SKM-1 (cell line): ENCODE data around the gene GAD1.

ENCODE experiments used
- DNase-seq: peaks from one replicate; lab custom pipeline; 2025; ENCODE audit not compliant: unreplicated experiment; lab: John Stamatoyannopoulos, UW

The GAD1 gene

DNA sequence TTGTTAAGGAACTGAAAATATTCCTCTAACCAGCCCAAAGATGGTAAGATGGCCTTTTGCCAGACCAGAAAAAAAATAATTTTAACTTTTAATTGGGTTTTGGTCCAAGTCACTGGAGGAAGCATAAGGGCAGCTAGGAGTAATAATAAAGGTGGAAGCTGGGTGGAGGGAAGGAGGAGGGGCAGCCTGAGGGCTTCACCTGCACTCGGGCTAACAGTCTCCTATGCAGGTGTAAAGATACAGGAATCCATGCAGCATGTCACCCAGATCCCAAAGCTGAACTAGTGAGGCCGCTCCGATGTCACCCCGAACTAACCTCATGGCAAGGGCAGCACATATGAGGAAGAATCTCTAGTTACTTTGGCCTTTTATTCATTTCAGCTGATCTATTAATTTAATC lies 75.2 kb downstream of the GAD1 start:
- no peak for DNase-seq

DNA sequence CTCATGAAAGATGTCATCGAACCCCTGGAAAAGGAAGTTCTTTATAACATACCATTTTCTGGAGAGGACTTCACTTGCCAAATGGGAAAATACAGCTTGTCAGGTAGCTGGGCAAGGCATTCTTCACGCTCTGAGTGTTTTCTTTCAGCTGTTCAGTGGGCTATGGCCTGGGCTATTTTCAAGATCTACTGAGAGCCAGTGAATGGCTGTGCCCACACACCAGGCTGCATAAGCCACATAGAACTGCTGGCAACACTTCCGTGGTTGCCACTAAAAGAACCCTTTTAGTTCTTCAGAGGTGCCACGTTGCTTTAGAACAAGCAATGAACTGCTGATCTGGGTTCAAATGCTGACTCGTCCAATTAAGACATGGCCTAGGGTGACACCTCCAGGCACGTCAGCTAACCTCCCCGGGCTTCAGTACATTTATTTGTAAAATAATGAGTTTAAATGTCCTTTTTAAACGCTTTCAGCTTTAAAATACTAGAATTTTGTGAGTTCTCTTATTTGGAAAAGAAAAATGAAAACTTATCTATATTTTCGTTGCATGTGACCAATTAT lies 75.8 kb downstream of the GAD1 start:
- DNase-seq = no peak

DNA sequence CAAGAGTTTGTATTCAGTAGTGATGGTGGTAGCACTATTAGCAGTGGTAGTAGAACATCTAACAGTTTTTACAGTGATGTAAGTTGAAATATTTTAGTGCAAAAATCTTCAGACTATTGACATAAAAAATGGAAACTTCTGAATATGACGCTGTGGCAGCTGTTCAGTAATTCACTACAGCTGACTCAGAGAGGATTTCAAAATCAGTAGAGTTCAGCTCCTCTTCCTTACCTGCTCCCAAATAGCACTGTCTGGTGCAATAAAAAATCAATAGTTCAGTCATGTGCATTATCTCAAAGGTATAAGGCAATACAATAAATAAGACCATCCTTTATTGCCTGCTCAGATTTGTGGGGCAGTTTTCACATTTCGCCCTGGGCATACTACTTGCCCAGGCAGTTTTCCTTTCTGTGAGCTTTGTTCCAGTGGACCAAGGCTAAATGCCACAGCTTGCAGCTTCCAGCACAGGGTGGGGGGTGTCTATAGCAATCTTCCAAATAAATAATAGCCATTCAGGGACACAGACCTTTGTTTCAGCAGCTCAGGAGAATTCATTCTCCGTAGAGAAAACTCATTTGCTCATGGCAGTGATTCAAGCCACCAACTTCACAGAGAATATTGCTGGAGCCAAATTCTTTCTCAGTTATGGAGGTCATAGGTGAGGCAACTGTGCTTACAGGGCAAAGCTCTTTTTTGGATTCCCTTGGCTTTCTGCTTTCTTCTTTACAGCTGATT lies 78.5 kb downstream of the GAD1 start:
- DNase-seq = no peak

DNA sequence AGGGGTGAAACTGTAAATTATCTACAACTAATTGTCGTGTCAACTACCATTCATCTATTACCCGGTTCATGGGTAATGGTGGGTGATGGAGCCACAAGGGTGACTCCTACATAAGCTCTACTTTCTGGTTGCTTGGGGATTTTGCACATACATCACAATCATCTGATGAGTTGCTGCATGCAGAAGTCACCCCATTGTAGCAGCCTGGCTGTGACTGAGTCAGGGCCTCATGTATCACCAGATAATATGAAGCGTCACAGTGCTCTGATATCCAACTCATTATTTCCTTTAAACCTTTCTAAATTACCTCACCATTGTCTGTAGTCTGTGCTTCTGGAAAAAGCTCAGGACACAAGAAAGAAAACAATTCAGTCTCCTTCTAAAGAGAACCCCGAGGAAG lies 79.9 kb downstream of the GAD1 start:
- no peak for DNase-seq

DNA sequence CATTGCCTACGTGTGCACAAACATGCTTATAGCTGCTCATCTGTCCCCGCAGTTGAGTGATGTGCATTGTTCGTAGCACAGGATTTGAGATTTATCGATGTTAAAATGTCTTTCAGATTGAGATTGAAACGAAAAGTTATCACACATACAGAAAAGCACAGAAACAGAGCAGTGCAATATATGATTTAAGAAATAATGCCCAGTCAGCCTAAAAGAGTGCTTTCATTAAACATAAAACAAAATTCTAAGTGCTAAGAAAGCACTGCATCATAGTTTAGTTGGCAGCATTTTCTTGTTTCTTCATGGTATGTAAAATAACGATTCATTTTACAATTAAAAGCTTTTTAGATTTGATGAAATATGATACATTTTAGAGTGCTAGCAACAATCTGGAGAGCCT lies 80.4 kb downstream of the GAD1 start:
- no peak for DNase-seq

DNA sequence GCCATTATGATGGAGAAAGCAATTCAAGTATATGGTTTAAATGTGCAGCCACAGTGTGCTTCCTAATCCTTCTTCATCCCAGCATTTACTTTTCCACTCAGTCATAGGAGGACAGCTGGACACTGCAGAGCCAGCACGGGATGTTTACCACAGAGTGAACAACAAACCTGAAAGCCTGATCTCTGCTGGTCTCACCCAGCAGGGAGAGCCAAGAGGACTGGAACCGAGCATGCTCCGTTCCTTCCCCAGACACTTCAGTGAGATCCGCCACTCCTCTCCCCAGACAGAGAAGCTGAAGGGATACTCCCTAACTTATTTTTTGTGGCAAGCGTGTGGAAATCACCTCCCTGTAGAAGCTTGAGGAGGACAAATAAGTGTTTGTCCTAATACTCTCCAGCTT lies 89.2 kb downstream of the GAD1 start:
- no peak for DNase-seq
